COLO829 (cell line): ENCODE measurements around the gene ZNF326.
"Not testable (repeated sequence)": the region's sequence is repeated elsewhere in the genome, so short reads cannot be mapped to it uniquely, and the experiment has no call there.

Experiments
- DNase-seq: peaks from one replicate; pipeline ENCODE4 v3.0.0; 2012; ENCODE audit warnings: low spot score

ZNF326 gene

GRCh38 chr1:89996450-89997110 is 1.7 kb downstream of the ZNF326 start:
- no peak for DNase-seq

GRCh38 chr1:89997152-89997551 is 2.2 kb downstream of the ZNF326 start:
- not testable (repeated sequence) for DNase-seq

- no peak for DNase-seq
These were observed 3.4 kb downstream of the ZNF326 start for GRCh38 chr1:89998306-89998705.

GRCh38 chr1:89999208-89999607 is 4.3 kb downstream of the ZNF326 start:
- no peak for DNase-seq

GRCh38 chr1:89999628-90000027 is 4.7 kb downstream of the ZNF326 start:
- DNase-seq = no peak

GRCh38 chr1:90000934-90001676 is 6.2 kb downstream of the ZNF326 start:
- no peak for DNase-seq

- DNase-seq = no peak
These were observed 13.1 kb downstream of the ZNF326 start for GRCh38 chr1:90007979-90008404.

- no peak for DNase-seq
These were observed 17.4 kb downstream of the ZNF326 start for GRCh38 chr1:90012300-90012699.

GRCh38 chr1:90023691-90024090 is 28.8 kb downstream of the ZNF326 start:
- no peak for DNase-seq

- no peak for DNase-seq
These were observed 32.4 kb downstream of the ZNF326 start for GRCh38 chr1:90027281-90027680.

GRCh38 chr1:90039652-90040051 is 44.7 kb downstream of the ZNF326 start:
- no peak for DNase-seq

GRCh38 chr1:90043586-90043985 is 48.7 kb downstream of the ZNF326 start:
- DNase-seq = no peak

GRCh38 chr1:90044346-90044745 is 49.4 kb downstream of the ZNF326 start:
- no peak for DNase-seq

- DNase-seq = peak; percentile 3
These were observed 51.1 kb downstream of the ZNF326 start for GRCh38 chr1:90045853-90046563.

GRCh38 chr1:90046635-90047034 is 51.7 kb downstream of the ZNF326 start:
- DNase-seq = no peak

- DNase-seq = no peak
These were observed 53.1 kb downstream of the ZNF326 start for GRCh38 chr1:90048043-90048442.

- DNase-seq = not testable (repeated sequence)
These were observed 68.1 kb downstream of the ZNF326 start for GRCh38 chr1:90062700-90063643.

GRCh38 chr1:90064109-90064508 is 69.2 kb downstream of the ZNF326 start:
- not testable (repeated sequence) for DNase-seq

GRCh38 chr1:90067194-90067931 is 72.5 kb downstream of the ZNF326 start:
- DNase-seq = no peak

GRCh38 chr1:90068611-90069280 is 73.8 kb downstream of the ZNF326 start:
- DNase-seq = no peak

GRCh38 chr1:90074137-90074536 is 79.2 kb downstream of the ZNF326 start:
- no peak for DNase-seq
